BJ (cell line): ENCODE results near the gene MAP7. TPM values are rescaled to one million over a fixed set of nuclear protein-coding genes. Genes with fewer than 3 reads are reported as not detected.

Source experiments
- CTCF ChIA-PET: fragments of 350-600 bp; formaldehyde crosslinking; extraction: SDS; loops from one replicate; lab custom pipeline; 2021; ENCODE audit warnings: antibody characterized with exemption, inconsistent platforms; lab: Yijun Ruan, JAX
- POLR2A ChIA-PET: fragments of 300-600 bp; sonication (Branson Sonifier 250); formaldehyde crosslinking; extraction: SDS; loops from one replicate; lab custom pipeline; 2021; ENCODE audit warnings: antibody characterized with exemption; lab: Charles Lee
- DNase-seq: peaks from one replicate; pipeline ENCODE4 v3.0.0-alpha.2; 2011; ENCODE audit warnings: low read depth
- H3K27me3 ChIP-seq: 2 replicates; pipeline ENCODE4 v1.6.0; 2011; ENCODE audit warnings: low read length; ENCODE audit not compliant: control insufficient read depth, insufficient read depth
- H3K36me3 ChIP-seq: 2 replicates; pipeline ENCODE4 v1.5.1; 2011; ENCODE audit warnings: low read length; ENCODE audit not compliant: control insufficient read depth, insufficient read depth
- H3K4me3 ChIP-seq: 2 replicates; pipeline ENCODE4 v1.5.1; 2011; ENCODE audit warnings: low read depth, mild to moderate bottlenecking, control low read depth, low read length
- polyA plus RNA-seq: library from polyadenylated mRNA; depleted of rRNA; stranded (reverse); fragments of >200 nt; gene quantifications from 2 replicates; pipeline ENCODE4 v1.2.3, GENCODE V29; 2011
- TF ChIP-seq, protein P1 (sequence below): IDR thresholded peaks from 2 replicates; pipeline ENCODE4 v1.5.1; 2011; ENCODE audit warnings: low read depth, mild to moderate bottlenecking, control low read depth, inconsistent platforms, low read length, moderate library complexity; ENCODE audit not compliant: insufficient read depth

MAP7 gene
- polyA plus RNA-seq, 1 experiment, result 0.45 TPM

DNA sequence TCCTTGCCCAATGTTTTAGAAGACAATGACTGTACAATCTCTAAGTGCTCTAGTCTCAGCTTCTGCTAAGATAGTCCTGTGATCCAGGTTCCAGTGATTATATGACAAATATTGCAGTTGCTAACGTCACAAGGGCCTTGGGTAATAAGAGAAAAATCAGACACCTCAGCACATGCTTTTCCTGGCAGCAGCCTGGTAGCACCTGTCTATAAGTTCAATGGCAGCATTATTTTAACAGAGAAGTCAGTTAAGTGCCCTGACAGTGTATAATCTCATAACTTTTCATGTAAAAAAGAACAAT lies 139.2 kb downstream of the MAP7 start:
- DNase-seq, result no peak
- no peaks in the 10 kb centered on the region for H3K27me3 ChIP-seq
- TF ChIP-seq, protein P1, sequence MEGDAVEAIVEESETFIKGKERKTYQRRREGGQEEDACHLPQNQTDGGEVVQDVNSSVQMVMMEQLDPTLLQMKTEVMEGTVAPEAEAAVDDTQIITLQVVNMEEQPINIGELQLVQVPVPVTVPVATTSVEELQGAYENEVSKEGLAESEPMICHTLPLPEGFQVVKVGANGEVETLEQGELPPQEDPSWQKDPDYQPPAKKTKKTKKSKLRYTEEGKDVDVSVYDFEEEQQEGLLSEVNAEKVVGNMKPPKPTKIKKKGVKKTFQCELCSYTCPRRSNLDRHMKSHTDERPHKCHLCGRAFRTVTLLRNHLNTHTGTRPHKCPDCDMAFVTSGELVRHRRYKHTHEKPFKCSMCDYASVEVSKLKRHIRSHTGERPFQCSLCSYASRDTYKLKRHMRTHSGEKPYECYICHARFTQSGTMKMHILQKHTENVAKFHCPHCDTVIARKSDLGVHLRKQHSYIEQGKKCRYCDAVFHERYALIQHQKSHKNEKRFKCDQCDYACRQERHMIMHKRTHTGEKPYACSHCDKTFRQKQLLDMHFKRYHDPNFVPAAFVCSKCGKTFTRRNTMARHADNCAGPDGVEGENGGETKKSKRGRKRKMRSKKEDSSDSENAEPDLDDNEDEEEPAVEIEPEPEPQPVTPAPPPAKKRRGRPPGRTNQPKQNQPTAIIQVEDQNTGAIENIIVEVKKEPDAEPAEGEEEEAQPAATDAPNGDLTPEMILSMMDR, result no peak
- ChIA-PET POLR2A (no interaction called here), CTCF (no interaction called here)
- no peak overlapping the region for H3K4me3 ChIP-seq
- no peaks in the 10 kb centered on the region for H3K36me3 ChIP-seq

DNA sequence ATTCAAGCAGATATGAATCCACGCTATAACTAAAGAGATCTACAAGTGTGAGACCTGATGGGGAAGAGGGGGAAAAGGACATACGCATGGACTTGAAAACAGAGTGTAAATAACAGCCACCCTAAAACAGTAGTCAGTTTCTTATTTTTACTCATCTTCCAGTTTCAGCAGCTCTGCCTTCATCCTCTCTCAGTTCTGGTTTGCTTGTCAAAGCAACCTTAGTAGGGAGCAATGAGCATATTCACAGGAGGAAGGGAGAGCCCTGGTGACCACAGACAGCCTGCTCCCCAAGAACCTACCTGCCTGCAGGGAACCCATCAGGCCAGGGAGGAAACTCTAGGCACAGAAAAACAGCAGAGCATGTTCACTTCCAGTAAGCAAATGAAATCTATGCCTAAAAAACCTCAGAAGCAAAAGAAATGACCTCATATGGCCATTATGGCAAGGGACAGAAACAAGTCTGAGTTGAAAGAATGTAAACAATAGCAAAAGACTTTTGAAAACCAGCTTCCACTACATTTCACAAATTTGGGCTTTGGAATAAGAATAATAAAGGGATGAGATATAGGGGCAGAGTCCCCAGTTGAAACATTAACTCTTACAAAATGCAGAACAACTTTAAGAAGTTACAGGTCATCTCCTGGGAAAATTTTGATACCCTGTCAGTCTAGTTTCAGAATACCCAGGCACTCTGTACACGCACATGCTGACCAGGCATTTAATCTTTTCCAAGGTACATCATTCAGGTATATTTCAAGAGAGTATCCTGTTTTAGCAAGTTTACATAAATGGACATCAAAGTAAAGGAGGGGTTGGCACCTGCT lies 139.8 kb downstream of the MAP7 start:
- H3K4me3 ChIP-seq, result no peak overlapping the region
- H3K27me3 ChIP-seq, result no peaks in the 10 kb centered on the region
- TF ChIP-seq, protein P1, result no peak
- ChIA-PET POLR2A (no interaction called here), CTCF (no interaction called here)
- H3K36me3 ChIP-seq, result no peaks in the 10 kb centered on the region
- no peak for DNase-seq

DNA sequence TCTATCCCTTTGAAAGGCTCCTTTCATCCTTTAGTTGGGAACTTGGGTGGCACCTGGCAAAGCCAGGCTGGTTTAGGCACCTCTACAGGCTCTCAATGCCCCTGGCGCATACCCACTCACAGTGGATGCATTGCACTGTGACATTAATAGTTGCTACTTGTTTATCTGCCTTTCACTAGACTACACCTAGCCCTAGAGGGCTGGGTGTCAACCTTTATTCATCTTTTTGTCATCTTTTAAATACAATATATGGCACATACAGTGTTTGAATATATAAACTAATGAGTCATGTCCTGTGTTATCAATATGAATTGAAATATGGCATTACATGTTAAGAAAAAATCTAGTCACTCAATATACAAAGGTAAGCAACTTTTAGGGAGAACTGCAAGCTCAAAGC lies 140.6 kb downstream of the MAP7 start:
- Histone ChIP-seq H3K27me3 (no peaks in the 10 kb centered on the region), H3K4me3 (no peak overlapping the region), H3K36me3 (no peaks in the 10 kb centered on the region)
- DNase-seq, result no peak
- CTCF ChIA-PET, result no interaction called here
- TF ChIP-seq, protein P1, result no peak
- POLR2A ChIA-PET, result no interaction called here

DNA sequence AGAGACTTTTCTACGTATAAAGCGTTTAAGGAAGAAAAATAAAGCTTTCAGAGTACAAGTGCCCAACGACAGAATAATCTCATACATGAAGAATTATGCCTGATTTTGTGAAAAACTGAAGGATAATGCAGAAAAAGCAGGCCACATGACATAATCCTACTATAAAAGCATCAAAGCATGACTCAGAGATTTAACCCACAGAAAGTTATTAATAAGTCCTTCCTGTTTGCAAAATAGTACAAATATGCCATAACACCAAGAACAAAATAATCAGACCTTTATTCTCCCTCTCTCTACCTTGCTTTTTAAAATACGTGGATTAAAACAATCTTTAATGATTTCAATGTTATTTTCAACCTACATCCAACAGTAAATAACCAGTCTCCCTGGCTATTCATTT lies 142.0 kb downstream of the MAP7 start:
- ChIA-PET CTCF (no interaction called here), POLR2A (no interaction called here)
- Histone ChIP-seq H3K36me3 (no peaks in the 10 kb centered on the region), H3K4me3 (no peak overlapping the region), H3K27me3 (no peaks in the 10 kb centered on the region)
- TF ChIP-seq, protein P1, result no peak
- DNase-seq, result no peak

DNA sequence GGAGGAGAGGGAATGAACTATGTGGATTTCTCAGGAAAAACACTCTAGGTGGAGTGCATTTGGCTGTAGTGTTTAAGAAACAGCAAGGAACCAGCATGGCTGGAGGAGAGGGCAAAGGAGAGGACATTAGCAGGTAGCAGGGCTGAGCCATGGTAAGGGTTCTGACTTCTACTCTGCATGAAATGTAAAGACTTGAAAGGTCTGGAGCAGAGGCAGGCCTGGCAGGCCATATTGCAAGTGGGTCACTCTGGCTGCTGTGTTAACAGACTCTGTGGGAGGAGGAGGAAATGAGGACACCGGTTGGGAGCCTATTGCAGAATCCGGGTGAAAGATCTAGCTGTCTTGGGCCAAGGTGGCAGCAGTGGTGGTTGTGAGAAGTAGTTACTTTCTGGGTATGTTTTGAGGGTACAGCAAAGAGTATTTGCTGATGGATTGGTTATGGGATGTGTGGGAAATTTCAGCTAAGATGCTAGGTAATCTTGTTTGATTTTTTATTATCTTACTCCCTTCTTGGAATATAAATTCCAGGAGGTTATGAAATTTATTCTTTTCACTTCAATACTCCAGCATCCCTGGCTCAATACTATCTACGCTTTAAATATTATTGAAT lies 144.7 kb downstream of the MAP7 start:
- DNase-seq, result no peak
- POLR2A ChIA-PET, result no interaction called here
- H3K36me3 ChIP-seq, result no peaks in the 10 kb centered on the region
- H3K27me3 ChIP-seq, result no peaks in the 10 kb centered on the region
- H3K4me3 ChIP-seq, result no peak overlapping the region
- CTCF ChIA-PET, result interaction anchor here (1.4 kb wide), 1 partner anchor 387 kb away, joined by 4 read pairs; the partner anchor contains the start of gene MAP3K5
- TF ChIP-seq, protein P1, result no peak
